ENCODE measurements around the gene FLRT2. TPM values are rescaled to one million over a fixed set of nuclear protein-coding genes. Genes with fewer than 3 reads are reported as not detected.

The FLRT2 gene
- total RNA-seq, 1 donor from 2014 or later = 24.6 TPM

DNA sequence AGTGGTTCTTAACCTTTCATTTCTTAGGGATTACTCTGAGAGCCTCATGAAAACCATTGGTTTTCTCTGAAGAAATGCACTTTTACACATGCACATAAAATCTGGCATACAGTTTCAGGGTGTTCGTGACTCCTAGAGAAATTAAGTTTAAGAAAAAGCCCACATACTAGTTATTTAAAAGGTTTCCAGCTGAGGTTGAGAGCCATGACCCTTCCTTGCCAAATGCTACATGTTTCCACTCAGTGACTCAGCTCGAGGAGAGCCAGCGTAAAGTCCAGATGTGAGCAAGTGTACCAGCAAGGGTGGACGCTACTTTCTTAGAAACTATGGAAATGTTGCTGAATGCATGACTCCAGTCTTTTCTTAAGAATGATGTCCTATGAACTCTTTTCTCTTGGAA lies 42.7 kb upstream of the FLRT2 start:
- Histone ChIP-seq H3K27me3 (no peaks in the 10 kb centered on the region), H3K4me3 (no peak overlapping the region), H3K27ac (no peak overlapping the region), H3K9me3 (no peaks in the 10 kb centered on the region), H3K4me1 (no peaks in the 10 kb centered on the region), H3K36me3 (no peaks in the 10 kb centered on the region)
- TF ChIP-seq, protein P1, sequence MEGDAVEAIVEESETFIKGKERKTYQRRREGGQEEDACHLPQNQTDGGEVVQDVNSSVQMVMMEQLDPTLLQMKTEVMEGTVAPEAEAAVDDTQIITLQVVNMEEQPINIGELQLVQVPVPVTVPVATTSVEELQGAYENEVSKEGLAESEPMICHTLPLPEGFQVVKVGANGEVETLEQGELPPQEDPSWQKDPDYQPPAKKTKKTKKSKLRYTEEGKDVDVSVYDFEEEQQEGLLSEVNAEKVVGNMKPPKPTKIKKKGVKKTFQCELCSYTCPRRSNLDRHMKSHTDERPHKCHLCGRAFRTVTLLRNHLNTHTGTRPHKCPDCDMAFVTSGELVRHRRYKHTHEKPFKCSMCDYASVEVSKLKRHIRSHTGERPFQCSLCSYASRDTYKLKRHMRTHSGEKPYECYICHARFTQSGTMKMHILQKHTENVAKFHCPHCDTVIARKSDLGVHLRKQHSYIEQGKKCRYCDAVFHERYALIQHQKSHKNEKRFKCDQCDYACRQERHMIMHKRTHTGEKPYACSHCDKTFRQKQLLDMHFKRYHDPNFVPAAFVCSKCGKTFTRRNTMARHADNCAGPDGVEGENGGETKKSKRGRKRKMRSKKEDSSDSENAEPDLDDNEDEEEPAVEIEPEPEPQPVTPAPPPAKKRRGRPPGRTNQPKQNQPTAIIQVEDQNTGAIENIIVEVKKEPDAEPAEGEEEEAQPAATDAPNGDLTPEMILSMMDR (IDR thresholded peaks at IDR 0.05) = no peak
- no peak for DNase-seq (ENCODE audit: low spot score in 2 of 2)
- intact Hi-C loops (cut with DNase I) = no loop called here

DNA sequence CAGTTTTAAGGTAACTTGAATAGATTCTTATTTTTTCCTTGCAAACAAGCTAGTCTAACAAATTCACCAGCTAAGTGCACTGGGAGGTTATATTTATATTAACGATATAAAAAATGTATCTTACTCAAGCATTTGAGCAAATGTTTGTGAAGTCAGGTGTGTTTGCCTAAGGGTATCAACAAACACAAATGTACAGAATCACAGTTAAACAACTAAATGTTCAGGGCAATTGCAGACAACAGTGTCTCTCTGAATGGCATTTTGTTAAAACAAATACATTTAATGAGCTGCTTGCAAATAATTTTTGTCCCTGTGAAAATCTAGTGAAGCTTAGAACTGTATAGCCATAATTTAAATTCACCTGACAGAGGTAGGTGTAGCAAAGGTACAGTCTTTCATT lies 28.2 kb upstream of the FLRT2 start:
- DNase-seq (ENCODE audit: low spot score in 2 of 2) = no peak
- H3K27me3 ChIP-seq = no peaks in the 10 kb centered on the region
- H3K27ac ChIP-seq = no peak overlapping the region
- no peaks in the 10 kb centered on the region for H3K9me3 ChIP-seq
- H3K36me3 ChIP-seq = no peaks in the 10 kb centered on the region
- intact Hi-C loops (cut with DNase I) = no loop called here
- no peaks in the 10 kb centered on the region for H3K4me1 ChIP-seq
- TF ChIP-seq, protein P1 (IDR thresholded peaks at IDR 0.05) = no peak
- H3K4me3 ChIP-seq = no peak overlapping the region

DNA sequence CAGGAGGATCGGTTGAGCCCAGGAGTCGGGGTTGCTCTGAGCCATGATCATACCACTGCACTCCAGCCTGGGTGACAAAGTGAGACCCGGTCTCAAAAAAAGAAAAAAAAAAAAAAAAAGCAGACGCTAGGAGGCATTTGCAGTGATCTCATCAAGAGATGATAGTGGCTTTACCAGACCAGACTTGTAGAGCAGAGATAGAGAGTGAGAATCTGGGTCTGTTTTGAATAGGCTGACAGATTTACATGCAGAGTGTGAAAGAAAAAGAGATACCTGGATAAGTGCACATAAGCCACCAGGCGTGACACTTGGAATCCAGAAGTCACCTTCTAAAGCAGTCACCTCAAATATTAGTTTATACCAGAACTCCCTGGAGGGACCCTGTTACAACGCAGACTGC lies 21.1 kb upstream of the FLRT2 start:
- intact Hi-C loops (cut with DNase I) = no loop called here
- Histone ChIP-seq H3K4me1 (no peaks in the 10 kb centered on the region), H3K36me3 (no peaks in the 10 kb centered on the region), H3K27me3 (no peaks in the 10 kb centered on the region), H3K9me3 (no peaks in the 10 kb centered on the region), H3K27ac (no peak overlapping the region), H3K4me3 (no peak overlapping the region)
- TF ChIP-seq, protein P1 (IDR thresholded peaks at IDR 0.05) = no peak
- DNase-seq (ENCODE audit: low spot score in 2 of 2) = no peak

DNA sequence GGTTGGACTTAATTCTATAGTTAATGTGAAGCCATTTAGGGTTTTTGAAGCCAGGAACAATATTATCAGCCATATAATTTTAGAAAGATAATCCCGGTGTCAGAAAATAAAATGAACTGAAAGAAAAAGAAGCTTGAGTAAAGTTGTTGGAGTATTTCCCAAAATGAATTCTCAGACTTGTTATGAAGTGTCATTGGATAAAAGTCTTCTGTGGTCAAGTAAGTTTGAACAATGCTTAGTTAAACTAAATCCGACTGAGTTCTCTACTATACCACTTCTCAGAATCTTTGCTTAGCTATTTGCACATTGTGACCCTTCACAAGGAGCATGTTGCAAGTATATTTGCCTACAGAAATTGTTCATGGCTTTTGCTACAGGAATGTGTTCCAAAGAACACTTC lies 17.5 kb upstream of the FLRT2 start:
- no peak for DNase-seq (ENCODE audit: low spot score in 2 of 2)
- H3K27me3 ChIP-seq = no peaks in the 10 kb centered on the region
- no peaks in the 10 kb centered on the region for H3K4me1 ChIP-seq
- intact Hi-C loops (cut with DNase I) = no loop called here
- H3K9me3 ChIP-seq = no peaks in the 10 kb centered on the region
- no peaks in the 10 kb centered on the region for H3K36me3 ChIP-seq
- no peak overlapping the region for H3K4me3 ChIP-seq
- H3K27ac ChIP-seq = no peak overlapping the region
- TF ChIP-seq, protein P1 (IDR thresholded peaks at IDR 0.05) = no peak

DNA sequence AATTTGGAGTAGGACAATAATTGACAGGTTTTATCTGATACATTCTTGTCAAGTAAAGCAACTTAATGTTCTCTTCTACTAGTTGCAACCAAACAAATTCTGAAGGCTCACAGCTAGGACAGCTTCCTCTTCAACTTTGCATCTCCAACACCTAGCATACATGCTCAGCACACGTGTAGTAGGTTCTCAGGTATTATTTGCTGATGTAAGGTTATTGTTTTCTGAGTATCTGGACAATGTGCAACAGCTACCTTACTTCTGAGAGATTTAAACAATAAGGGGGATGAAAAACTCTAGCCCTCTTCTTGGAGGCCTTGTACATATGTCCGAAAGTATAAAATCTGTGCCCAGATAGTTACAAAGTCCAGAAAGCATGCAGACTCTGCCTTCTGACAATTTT lies 15.5 kb upstream of the FLRT2 start:
- no peaks in the 10 kb centered on the region for H3K4me1 ChIP-seq
- no peaks in the 10 kb centered on the region for H3K9me3 ChIP-seq
- TF ChIP-seq, protein P1 (IDR thresholded peaks at IDR 0.05) = no peak
- H3K27me3 ChIP-seq = no peaks in the 10 kb centered on the region
- H3K36me3 ChIP-seq = no peaks in the 10 kb centered on the region
- no peak overlapping the region for H3K4me3 ChIP-seq
- no peak for DNase-seq (ENCODE audit: low spot score in 2 of 2)
- intact Hi-C loops (cut with DNase I) = no loop called here
- H3K27ac ChIP-seq = no peak overlapping the region

All from ascending aorta (tissue), 2 donors.